GM12878 (cell line): ENCODE data around the gene MAGI1. TPM values are rescaled to one million over a fixed set of nuclear protein-coding genes. Genes with fewer than 3 reads are reported as not detected.

Experiments
- ATAC-seq: fragments of 200-7000 bp; cut with Tn5 transposase; 3 replicates; pipeline ENCODE4 v1.9.1; 2020; ENCODE audit warnings: mild to moderate bottlenecking, moderate library complexity
- BruUV-seq: library from RNA; stranded (reverse); fragments of 400-500 nt; replicated peaks from 2 replicates; lab custom pipeline; 2021; lab: Mats Ljungman, UMichigan
- CTCF ChIA-PET: fragments of 300-600 bp; sonication (Branson Sonifier 250); formaldehyde crosslinking; extraction: SDS; loops from one replicate; lab custom pipeline; 2021; ENCODE audit warnings: inconsistent platforms; lab: Yijun Ruan, JAX
- POLR2A ChIA-PET: fragments of 350-600 bp; formaldehyde crosslinking; extraction: SDS; loops from one replicate; lab custom pipeline; 2021; ENCODE audit warnings: inconsistent platforms; lab: Charles Lee
- RAD21 ChIA-PET: fragments of 300-600 bp; sonication (Branson Sonifier 250); formaldehyde crosslinking; loops from one replicate; lab custom pipeline; 2023; ENCODE audit warnings: antibody characterized with exemption; ENCODE audit not compliant: unreplicated experiment; lab: Charles Lee
- SMC1A ChIA-PET: fragments of 300-600 bp; sonication (Branson Sonifier 250); formaldehyde crosslinking; loops from one replicate; lab custom pipeline; 2023; ENCODE audit not compliant: unreplicated experiment, uncharacterized antibody; lab: Charles Lee
- DNase-seq: peaks from one replicate; pipeline ENCODE4 v3.0.0-alpha.2; 2011; ENCODE audit warnings: low read depth, low spot score
- FAIRE-seq: peaks from 3 replicates; lab custom pipeline; 2011; peaks lifted over from hg19 to GRCh38; lab: Jason Lieb, UNC
- H2AFZ ChIP-seq: 2 replicates; pipeline ENCODE4 v1.6.0; 2011; ENCODE audit warnings: low read depth, low read length, control low read depth; ENCODE audit not compliant: control insufficient read depth
- H3K27ac ChIP-seq: 2 replicates; pipeline ENCODE4 v1.5.1; 2011; ENCODE audit warnings: control low read depth; ENCODE audit not compliant: control insufficient read depth, insufficient read depth
- H3K27me3 ChIP-seq, 2 experiments: replicated peaks in 1 of 2; 2 replicates each; pipeline versions ENCODE4 v1.6.0 to v1.6.1; 2011; ENCODE audit warnings: low read length in 1 of 2; ENCODE audit not compliant: control insufficient read depth in 2 of 2, insufficient read depth in 2 of 2
- H3K36me3 ChIP-seq, 2 experiments: 2 replicates each; pipeline ENCODE4 v1.5.1; 2011; ENCODE audit warnings: low read length in 1 of 2; ENCODE audit not compliant: control insufficient read depth in 2 of 2, insufficient read depth in 2 of 2
- H3K4me1 ChIP-seq: 2 replicates; pipeline ENCODE4 v1.6.1; 2011; ENCODE audit warnings: mild to moderate bottlenecking, low read length, moderate library complexity, mixed read lengths; ENCODE audit not compliant: control insufficient read depth, insufficient read depth
- H3K4me2 ChIP-seq: 2 replicates; pipeline ENCODE4 v1.6.0; 2011; ENCODE audit warnings: control low read depth; ENCODE audit not compliant: control insufficient read depth, insufficient read depth
- H3K4me3 ChIP-seq: fragments of 200-600 bp; sonication (generic); 2 replicates; pipeline ENCODE4 v1.5.1; 2016
- H3K79me2 ChIP-seq: 2 replicates; pipeline ENCODE4 v1.6.0; 2011; ENCODE audit warnings: low read length; ENCODE audit not compliant: control insufficient read depth, insufficient read depth
- H3K9ac ChIP-seq: 2 replicates; pipeline ENCODE4 v1.8.0; 2011; ENCODE audit warnings: low read length, control low read depth, mixed read lengths; ENCODE audit not compliant: control insufficient read depth, insufficient read depth
- H3K9me3 ChIP-seq: replicated peaks from 3 replicates; pipeline ENCODE4 v1.5.1; 2011; ENCODE audit warnings: mild to moderate bottlenecking, low read length; ENCODE audit not compliant: control insufficient read depth, insufficient read depth
- H4K20me1 ChIP-seq: 2 replicates; pipeline ENCODE4 v1.6.0; 2011; ENCODE audit not compliant: control insufficient read depth, insufficient read depth
- BCL11A ChIP-seq: IDR thresholded peaks from 2 replicates; pipeline ENCODE4 v1.6.1; 2011; ENCODE audit warnings: low read depth, low read length
- BCL3 ChIP-seq: IDR thresholded peaks from 2 replicates; pipeline ENCODE4 v1.6.1; 2011; ENCODE audit warnings: borderline replicate concordance, low read depth, mild to moderate bottlenecking, moderate library complexity, low read length; ENCODE audit not compliant: insufficient read depth, poor library complexity, severe bottlenecking
- CBX5 ChIP-seq: sonication (generic); IDR thresholded peaks from 2 replicates; pipeline ENCODE4 v1.6.1; 2016; ENCODE audit warnings: low read depth, moderate library complexity, mild to moderate bottlenecking, inconsistent platforms
- E2F4 ChIP-seq: IDR thresholded peaks from 2 replicates; pipeline ENCODE4 v1.6.1; 2012; ENCODE audit warnings: low read depth, low read length, improper control_type of control experiment
- EZH2 ChIP-seq: IDR thresholded peaks from 2 replicates; pipeline ENCODE4 v1.6.1; 2012; ENCODE audit warnings: low read depth, mild to moderate bottlenecking, control low read depth, inconsistent platforms, low read length, borderline replicate concordance; ENCODE audit not compliant: control insufficient read depth
- KAT2A ChIP-seq: conservative IDR thresholded peaks from 2 replicates; pipeline ENCODE4 v1.6.1; 2011; ENCODE audit warnings: low read depth, low read length; ENCODE audit not compliant: control insufficient read depth
- MXI1 ChIP-seq: fragments of 150-350 bp; IDR thresholded peaks from 2 replicates; pipeline ENCODE4 v1.6.1; 2011; ENCODE audit warnings: low read depth, mild to moderate bottlenecking, inconsistent platforms, low read length, improper control_type of control experiment
- MYC ChIP-seq: IDR thresholded peaks from 2 replicates; pipeline ENCODE4 v1.6.1; 2011; ENCODE audit warnings: mild to moderate bottlenecking, low read length, moderate library complexity, inconsistent platforms; ENCODE audit not compliant: insufficient read depth, insufficient replicate concordance, insufficient read length, severe bottlenecking
- NFYA ChIP-seq: IDR thresholded peaks from 2 replicates; pipeline ENCODE4 v1.6.1; 2011; ENCODE audit warnings: low read depth, mild to moderate bottlenecking, low read length, improper control_type of control experiment, borderline replicate concordance
- PAX8 ChIP-seq: fragments of 450-650 bp; IDR thresholded peaks from 2 replicates; pipeline ENCODE4 v1.6.1; 2017; ENCODE audit warnings: mild to moderate bottlenecking, moderate library complexity
- POU2F2 ChIP-seq: IDR thresholded peaks from 3 replicates; pipeline ENCODE4 v1.6.1; 2011; ENCODE audit warnings: low read depth, mild to moderate bottlenecking, low read length, borderline replicate concordance
- SP1 ChIP-seq: IDR thresholded peaks from one replicate; pipeline ENCODE4 v1.6.1; 2011; ENCODE audit warnings: low read depth, low read length
- SREBF1 ChIP-seq: IDR thresholded peaks from 2 replicates; pipeline ENCODE4 v1.6.1; 2012; ENCODE audit warnings: mild to moderate bottlenecking, low read length
- SUPT20H ChIP-seq: IDR thresholded peaks from 2 replicates; pipeline ENCODE4 v1.6.1; 2011; ENCODE audit warnings: low read depth, mild to moderate bottlenecking, low read length, moderate library complexity, borderline replicate concordance; ENCODE audit not compliant: control insufficient read depth
- TCF7 ChIP-seq: IDR thresholded peaks from 2 replicates; pipeline ENCODE4 v1.6.1; 2014; ENCODE audit warnings: antibody characterized with exemption, borderline replicate concordance
- WRNIP1 ChIP-seq: IDR thresholded peaks from 2 replicates; pipeline ENCODE4 v1.6.1; 2011; ENCODE audit warnings: low read depth, low read length, improper control_type of control experiment, borderline replicate concordance
- ZNF207 ChIP-seq: fragments of 450-650 bp; IDR thresholded peaks from 2 replicates; pipeline ENCODE4 v1.6.1; 2014; ENCODE audit warnings: antibody characterized with exemption, mild to moderate bottlenecking, borderline replicate concordance
- ZZZ3 ChIP-seq: IDR thresholded peaks from 2 replicates; pipeline ENCODE4 v1.6.1; 2011; ENCODE audit warnings: low read depth; ENCODE audit not compliant: control insufficient read depth, insufficient read length
- WGBS: methylation state at CpG from one replicate; pipeline ENCODE4 v1.1.6; 2016; ENCODE audit warnings: low lambda C conversion rate; ENCODE audit not compliant: insufficient replicate concordance, insufficient coverage; ENCODE audit errors: missing lambda C conversion rate; 5-methylcytosine and 5-hydroxymethylcytosine counted together
- in situ Hi-C: fragments of 300-500 bp; cut with MboI; formaldehyde crosslinking; loops from 9 replicates; pipeline ENCODE4 v1.14.3; 2018; ENCODE audit warnings: mixed read lengths
- intact Hi-C: fragments of 100-400 bp; cut with micrococcal nuclease; formaldehyde crosslinking; loops from one replicate; pipeline ENCODE4 v1.14.2; 2022; ENCODE audit not compliant: unreplicated experiment
- polyA plus RNA-seq, 11 experiments: library from polyadenylated mRNA; depleted of rRNA in 4 of 11; unstranded in 6 of 11; stranded (reverse) in 5 of 11; fragments of >200 nt; fragmentation: Nextera tagmentation in 4 of 11; fragmentation: Illumina TruSeq in 1 of 11; extraction: Ambion mirVana in 4 of 11; extraction: Trizol in 1 of 11; gene quantifications; 1 replicate in 1 of 11; 2 replicates in 10 of 11; pipeline versions ENCODE4 v1.2.1 to v1.2.3, GENCODE V29; 2011 to 2016; ENCODE audit warnings: inconsistent platforms in 2 of 11, missing spikeins in 2 of 11, low read depth in 1 of 11
- total RNA-seq, 4 experiments: library from RNA; depleted of rRNA in 3 of 4; stranded (reverse); fragments of >200 nt in 3 of 4; fragmentation: Illumina TruSeq in 1 of 4; extraction: Trizol in 1 of 4; gene quantifications; 2 replicates each; pipeline versions ENCODE4 v1.2.1 to v1.2.3, GENCODE V29; 2013 to 2021

Gene MAGI1
- total and polyA plus RNA-seq, 10 of the 15 experiments (the other 5 are each of a cell fraction or from before 2014, with no cell fraction given) = 0.02 to 3.3 (median 0.29) TPM; not detected in 1

DNA sequence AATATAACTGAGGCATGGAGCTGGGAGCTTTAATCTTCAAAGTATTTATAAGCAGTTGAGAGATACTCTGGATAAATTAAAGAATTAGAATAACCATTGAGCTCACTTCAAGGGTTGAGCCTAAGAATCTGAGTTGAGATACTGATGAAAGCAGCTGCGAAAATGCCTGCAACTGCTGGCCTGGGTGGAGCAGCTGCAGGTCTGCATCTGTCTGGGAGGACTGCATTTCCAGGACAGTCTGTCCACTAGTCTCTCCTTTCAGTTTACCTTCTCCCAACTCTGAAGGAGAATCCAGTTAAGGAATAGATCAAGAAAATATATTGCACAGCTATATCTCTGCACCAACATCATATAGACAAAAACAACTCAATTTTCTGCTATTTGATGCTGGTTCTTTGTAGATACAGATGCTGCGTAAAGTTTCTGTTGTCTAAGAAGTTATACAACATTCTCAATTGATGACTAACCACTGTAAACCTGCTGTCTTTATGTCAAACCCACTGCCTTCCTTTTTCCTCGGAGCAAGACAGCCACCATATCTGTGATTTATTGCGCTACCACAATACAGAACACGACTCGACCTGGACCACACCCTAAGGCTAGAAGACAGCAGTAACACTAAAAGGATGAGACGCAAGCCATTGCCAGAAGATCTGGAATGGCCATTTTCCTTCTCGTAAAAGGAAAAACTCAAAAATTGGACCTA, 245.1 kb downstream of the MAGI1 start:
- ATAC-seq = no peak
- in situ Hi-C loops = no loop called here
- Histone ChIP-seq H3K36me3 (no peaks in the 10 kb centered on the region), H3K79me2 (no peaks in the 10 kb centered on the region)
- TF ChIP-seq POU2F2 (no peak), CBX5 (no peak), MYC (no peak), WRNIP1 (no peak), NFYA (no peak), SUPT20H (no peak), PAX8 (no peak), EZH2 (no peak), BCL3 (no peak), KAT2A (no peak), BCL11A (no peak), MXI1 (no peak), ZNF207 (no peak), E2F4 (no peak), SP1 (no peak), ZZZ3 (no peak), TCF7 (no peak), SREBF1 (no peak)
- TF ChIP-seq, all 136 proteins: peak for 0
- H2AFZ ChIP-seq = no peak overlapping the region
- H3K27me3 ChIP-seq = no peaks in the 10 kb centered on the region; a peak in 1 of 4 replicates
- no peak overlapping the region for H3K4me2 ChIP-seq
- CTCF ChIA-PET = interaction anchor here (0.6 kb wide), 1 partner anchor 195 kb away, joined by 3 read pairs; no protein-coding TSS in a partner anchor
- no peak for DNase-seq
- H4K20me1 ChIP-seq = no peaks in the 10 kb centered on the region
- no peak for FAIRE-seq
- no peaks in the 10 kb centered on the region for H3K9me3 ChIP-seq
- no peaks in the 10 kb centered on the region for H3K4me1 ChIP-seq
- WGBS = 35% methylated on average over 8 of the region's 8 CpGs
- POLR2A ChIA-PET = no interaction called here
- SMC1A ChIA-PET = no interaction called here
- intact Hi-C loops = no loop called here
- no peak overlapping the region for H3K9ac ChIP-seq
- RAD21 ChIA-PET = no interaction called here
- BruUV-seq = no TSS peak
- no peak overlapping the region for H3K27ac ChIP-seq
- no peak overlapping the region for H3K4me3 ChIP-seq
